Transverse colon (tissue), 4 donors: ENCODE measurements around the gene FOLR1. TPM values are rescaled to one million over a fixed set of nuclear protein-coding genes. Genes with fewer than 3 reads are reported as not detected.

Source experiments
- DNase-seq: peaks from one replicate; pipeline ENCODE4 v3.0.0-alpha.2; 2019
- H3K27ac ChIP-seq, 4 donors: fragments of 200-600 bp; sonication (generic); 2 replicates each; pipeline ENCODE4 v1.5.1; 2016 to 2018; ENCODE audit warnings: inconsistent platforms in 4 of 4
- H3K27me3 ChIP-seq: fragments of 200-600 bp; sonication (generic); 2 replicates; pipeline ENCODE4 v1.5.1; 2017; ENCODE audit warnings: inconsistent platforms
- H3K36me3 ChIP-seq, 4 donors: fragments of 200-600 bp; sonication (generic); 2 replicates each; pipeline ENCODE4 v1.5.1; 2017 to 2019; ENCODE audit warnings: inconsistent platforms in 4 of 4
- H3K4me1 ChIP-seq, 4 donors: fragments of 200-600 bp; sonication (generic); 2 replicates each; pipeline ENCODE4 v1.5.1; 2017 to 2020; ENCODE audit warnings: inconsistent platforms in 4 of 4
- H3K4me3 ChIP-seq, 4 donors: fragments of 200-600 bp; sonication (generic); 1 replicate in 1 of 4; 2 replicates in 3 of 4; pipeline versions ENCODE4 v1.5.1 to v1.6.1; 2017 to 2019; ENCODE audit warnings: inconsistent platforms in 4 of 4
- H3K9me3 ChIP-seq, 2 donors: fragments of 200-600 bp; sonication (generic); 2 replicates each; pipeline ENCODE4 v1.5.1; 2017 to 2019; ENCODE audit warnings: inconsistent platforms in 2 of 2
- CTCF ChIP-seq, 5 experiments: fragments of 200-600 bp in 3 of 5; fragments of 450-650 bp in 2 of 5; sonication (generic) in 3 of 5; IDR thresholded peaks; 1 replicate in 2 of 5; 2 replicates in 3 of 5; pipeline ENCODE4 v1.5.1; 2016 to 2017; ENCODE audit warnings: antibody characterized with exemption in 5 of 5, inconsistent platforms in 3 of 5, mild to moderate bottlenecking in 2 of 5, moderate library complexity in 1 of 5
- EP300 ChIP-seq: sonication (generic); formaldehyde crosslinking; IDR thresholded peaks from one replicate; pipeline ENCODE4 v1.6.1; 2017; ENCODE audit warnings: antibody characterized with exemption, low read depth
- POLR2A ChIP-seq: fragments of 450-650 bp; IDR thresholded peaks from one replicate; pipeline ENCODE4 v1.6.1; 2016; ENCODE audit warnings: antibody characterized with exemption, mild to moderate bottlenecking, moderate library complexity
- POLR2AphosphoS5 ChIP-seq, 3 donors: sonication (generic); formaldehyde crosslinking; IDR thresholded peaks; one replicate each; pipeline ENCODE4 v1.6.1; 2016; ENCODE audit warnings: antibody characterized with exemption in 3 of 3
- WGBS, 2 donors: methylation state at CpG; one replicate each; pipeline ENCODE4 v1.1.5; 2018; ENCODE audit warnings: low coverage in 1 of 2; 5-methylcytosine and 5-hydroxymethylcytosine counted together
- in situ Hi-C, 4 donors: fragments of 200-750 bp; cut with MboI; loops; one replicate each; pipeline versions ENCODE4 v1.15.0 to v1.15.1; 2017; ENCODE audit warnings: low sequenced_read_pairs in 3 of 4, low pct_ligation_motif_present in 1 of 4, low pct_unique_long_range_greater_than_20kb in 1 of 4
- intact Hi-C: fragments of 100-400 bp; cut with DNase I; formaldehyde crosslinking; loops from one replicate; pipeline ENCODE4 v1.15.1; 2023; ENCODE audit warnings: low total_unique reads
- total RNA-seq, 4 donors: library from RNA; depleted of rRNA; stranded (reverse); fragments of >200 nt; gene quantifications; one replicate each; pipeline ENCODE4 v1.1.0, GENCODE V29; 2016

The FOLR1 gene
- total RNA-seq, 4 donors from 2014 or later: not detected

- no peak for TF ChIP-seq CTCF (IDR thresholded peaks at IDR 0.05)
- DNase-seq: no peak
- no peak overlapping the region for H3K4me3 ChIP-seq
- 78% methylated on average over 3 of the region's 3 CpGs; no CpG with 5 or more reads in 1 of the 2 donors for WGBS, 2 donors
- H3K4me1 ChIP-seq: no peaks in the 10 kb centered on the region
- intact Hi-C loops (no loop called here), in situ Hi-C loops (no loop called here)
- H3K9me3 ChIP-seq: no peaks in the 10 kb centered on the region
- peaks cover 12% of the 10 kb centered on the region for H3K27me3 ChIP-seq
- H3K36me3 ChIP-seq: no peaks in the 10 kb centered on the region
- no peak overlapping the region for H3K27ac ChIP-seq
These were observed 16.3 kb downstream of the FOLR1 start for GRCh38 chr11:72208281-72208680.

- no peak for TF ChIP-seq POLR2A
- TF ChIP-seq EP300: no peak
- TF ChIP-seq CTCF (IDR thresholded peaks at IDR 0.05): no peak
- no peaks in the 10 kb centered on the region for H3K4me1 ChIP-seq
- no peak overlapping the region for H3K4me3 ChIP-seq
- H3K36me3 ChIP-seq: no peaks in the 10 kb centered on the region
- in situ Hi-C loops: no loop called here
- no peak for DNase-seq
- H3K9me3 ChIP-seq: no peaks in the 10 kb centered on the region
- WGBS, 2 donors: 67 to 88% methylated on average over 1 to 4 of the region's 4 CpGs
- H3K27ac ChIP-seq: no peak overlapping the region
- intact Hi-C loops: no loop called here
- H3K27me3 ChIP-seq: peaks cover 18% of the 10 kb centered on the region
These were observed 17.2 kb downstream of the FOLR1 start for GRCh38 chr11:72209101-72209500.

GRCh38 chr11:72216638-72217037 lies 24.7 kb downstream of the FOLR1 start, which contains the start of gene FOLR2:
FOLR2 (plus strand) TSS chr11:72216794; CDS start chr11:72218585, 1,791 bp downstream.
- intact Hi-C loops: no loop called here
- Histone ChIP-seq H3K27ac (peak within 1 kb of the TSS in 1 of 4 donors; percentile 30), H3K9me3 (no peaks in the 10 kb centered on the region), H3K4me1 (no peaks in the 10 kb centered on the region), H3K4me3 (peak within 1 kb of the TSS in 1 of 4 donors; percentile 0), H3K27me3 (peaks cover 17% of the 10 kb centered on the region), H3K36me3 (no peaks in the 10 kb centered on the region)
- 93 to 100% methylated on average over 3 to 6 of the region's 6 CpGs for WGBS, 2 donors
- no peak for DNase-seq
- TF ChIP-seq CTCF (IDR thresholded peaks at IDR 0.05) (no peak), EP300 (no peak), POLR2A (no peak), POLR2AphosphoS5 (IDR thresholded peaks at IDR 0.05) (no peak)
- in situ Hi-C loops: no loop called here

DNA sequence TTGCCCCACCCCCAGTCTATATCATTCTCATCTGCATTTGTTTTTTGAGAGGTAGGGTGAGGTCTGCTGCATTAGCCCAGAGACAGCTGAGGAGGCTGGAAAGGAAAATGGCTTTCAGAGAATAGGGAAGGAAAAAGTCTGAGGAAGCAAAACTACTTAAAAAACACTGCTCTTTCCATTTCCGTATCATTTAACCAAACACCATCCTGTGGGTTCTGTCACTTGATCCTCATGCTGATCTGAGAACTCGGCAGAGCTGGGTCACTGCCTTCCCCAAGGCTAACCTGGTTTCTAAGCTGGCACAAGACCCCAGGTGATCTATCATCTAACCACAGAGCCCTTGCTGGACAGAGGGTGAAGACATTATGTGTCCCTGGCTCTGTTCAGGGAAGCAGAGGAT lies 25.9 kb downstream of the FOLR1 start:
- Histone ChIP-seq H3K9me3 (no peaks in the 10 kb centered on the region), H3K4me3 (no peak overlapping the region), H3K36me3 (no peaks in the 10 kb centered on the region), H3K27ac (peak overlapping the region in 1 of 4 donors; percentile 30), H3K4me1 (peaks cover 5 to 9% (median 8%) of the 10 kb centered on the region in 4 donors), H3K27me3 (peaks cover 11% of the 10 kb centered on the region)
- intact Hi-C loops (no loop called here), in situ Hi-C loops (no loop called here)
- TF ChIP-seq EP300: no peak
- TF ChIP-seq POLR2AphosphoS5 (IDR thresholded peaks at IDR 0.05): no peak
- no peak for TF ChIP-seq CTCF (IDR thresholded peaks at IDR 0.05)
- TF ChIP-seq POLR2A: no peak
- no peak for DNase-seq
- WGBS, 2 donors: 34 to 43% methylated on average over 2 of the region's 2 CpGs
